Measurements from ENCODE around the gene ABCA9. TPM values are rescaled to one million over a fixed set of nuclear protein-coding genes. Genes with fewer than 3 reads are reported as not detected.

The ABCA9 gene, protein sequence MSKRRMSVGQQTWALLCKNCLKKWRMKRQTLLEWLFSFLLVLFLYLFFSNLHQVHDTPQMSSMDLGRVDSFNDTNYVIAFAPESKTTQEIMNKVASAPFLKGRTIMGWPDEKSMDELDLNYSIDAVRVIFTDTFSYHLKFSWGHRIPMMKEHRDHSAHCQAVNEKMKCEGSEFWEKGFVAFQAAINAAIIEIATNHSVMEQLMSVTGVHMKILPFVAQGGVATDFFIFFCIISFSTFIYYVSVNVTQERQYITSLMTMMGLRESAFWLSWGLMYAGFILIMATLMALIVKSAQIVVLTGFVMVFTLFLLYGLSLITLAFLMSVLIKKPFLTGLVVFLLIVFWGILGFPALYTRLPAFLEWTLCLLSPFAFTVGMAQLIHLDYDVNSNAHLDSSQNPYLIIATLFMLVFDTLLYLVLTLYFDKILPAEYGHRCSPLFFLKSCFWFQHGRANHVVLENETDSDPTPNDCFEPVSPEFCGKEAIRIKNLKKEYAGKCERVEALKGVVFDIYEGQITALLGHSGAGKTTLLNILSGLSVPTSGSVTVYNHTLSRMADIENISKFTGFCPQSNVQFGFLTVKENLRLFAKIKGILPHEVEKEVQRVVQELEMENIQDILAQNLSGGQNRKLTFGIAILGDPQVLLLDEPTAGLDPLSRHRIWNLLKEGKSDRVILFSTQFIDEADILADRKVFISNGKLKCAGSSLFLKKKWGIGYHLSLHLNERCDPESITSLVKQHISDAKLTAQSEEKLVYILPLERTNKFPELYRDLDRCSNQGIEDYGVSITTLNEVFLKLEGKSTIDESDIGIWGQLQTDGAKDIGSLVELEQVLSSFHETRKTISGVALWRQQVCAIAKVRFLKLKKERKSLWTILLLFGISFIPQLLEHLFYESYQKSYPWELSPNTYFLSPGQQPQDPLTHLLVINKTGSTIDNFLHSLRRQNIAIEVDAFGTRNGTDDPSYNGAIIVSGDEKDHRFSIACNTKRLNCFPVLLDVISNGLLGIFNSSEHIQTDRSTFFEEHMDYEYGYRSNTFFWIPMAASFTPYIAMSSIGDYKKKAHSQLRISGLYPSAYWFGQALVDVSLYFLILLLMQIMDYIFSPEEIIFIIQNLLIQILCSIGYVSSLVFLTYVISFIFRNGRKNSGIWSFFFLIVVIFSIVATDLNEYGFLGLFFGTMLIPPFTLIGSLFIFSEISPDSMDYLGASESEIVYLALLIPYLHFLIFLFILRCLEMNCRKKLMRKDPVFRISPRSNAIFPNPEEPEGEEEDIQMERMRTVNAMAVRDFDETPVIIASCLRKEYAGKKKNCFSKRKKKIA (N-terminal part only)
- 10 to 100 TPM in 2 of 4 donors, 1 to 10 TPM in 2; 5.8 to 23.8 (median 13.9) TPM for total RNA-seq

- WGBS, 2 donors (ENCODE audit: low coverage in 1 of 2) = 43 to 45% methylated on average over 2 of the region's 2 CpGs
Observed at GRCh38 chr17:69060822-69061221, at the start of gene ABCA9. TSS of gene ABCA9 (minus strand) at chr17:69060927. CDS start at chr17:69051126, 9,801 bp downstream.

DNA sequence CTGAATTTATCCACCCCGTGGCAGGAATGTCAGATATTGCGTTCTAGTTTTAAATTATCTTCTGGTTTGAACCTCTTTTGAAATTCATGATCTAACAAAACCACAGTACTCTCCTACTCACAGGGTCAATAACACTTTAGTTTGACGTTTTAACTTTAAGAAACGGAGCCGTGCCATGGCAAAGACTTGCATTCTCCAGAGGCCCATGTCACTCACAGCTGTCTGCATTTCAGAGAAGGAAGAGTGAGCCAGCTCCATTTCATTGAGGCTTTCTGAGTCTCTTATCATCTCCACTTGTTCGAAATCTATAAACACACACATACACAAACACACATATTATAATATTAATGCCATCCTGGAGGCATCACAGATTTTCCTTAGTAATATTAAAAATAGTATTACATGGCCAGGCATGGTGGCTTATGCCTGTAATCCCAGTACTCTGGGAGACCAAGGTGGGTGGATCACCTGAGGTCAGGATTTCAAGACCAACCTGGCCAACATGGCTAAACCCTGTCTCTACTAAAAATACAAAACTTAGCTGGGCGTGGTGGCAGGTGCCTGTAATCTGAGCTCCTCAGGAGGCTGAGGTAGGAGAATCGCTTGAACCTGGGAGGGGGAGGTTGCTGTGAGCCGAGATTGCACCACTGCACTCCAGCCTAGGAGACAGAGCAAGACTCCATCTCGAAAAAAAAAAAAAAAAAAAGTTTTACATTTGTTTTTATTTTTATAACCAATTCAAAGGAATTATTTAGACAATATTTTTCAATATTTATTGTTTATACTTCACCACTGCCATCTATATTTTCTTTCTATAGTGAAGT is 45.4 kb upstream of the ABCA9 start:
- Histone ChIP-seq H3K27ac (no peak overlapping the region), H3K36me3 (no peaks in the 10 kb centered on the region), H3K4me3 (no peak overlapping the region), H3K9me3 (no peaks in the 10 kb centered on the region), H3K27me3 (no peaks in the 10 kb centered on the region), H3K4me1 (no peaks in the 10 kb centered on the region)
- intact Hi-C loops (cut with DNase I; ENCODE audit: low total_unique reads) = no loop called here
- in situ Hi-C loops (cut with MboI; ENCODE audit: low pct_ligation_motif_present in 1 of 4, low pct_unique_long_range_greater_than_20kb in 1 of 4, low sequenced_read_pairs in 3 of 4) = no loop called here
- DNase-seq = no peak
- TF ChIP-seq POLR2A (IDR thresholded peaks at IDR 0.05) (no peak), POLR2AphosphoS5 (IDR thresholded peaks at IDR 0.05) (no peak), CTCF (IDR thresholded peaks at IDR 0.05) (no peak), EP300 (IDR thresholded peaks at IDR 0.05; ENCODE audit: low read depth) (no peak)
- 85 to 87% methylated on average over 7 to 10 of the region's 10 CpGs for WGBS, 2 donors (ENCODE audit: low coverage in 1 of 2)

More at GRCh38 chr17:69060822-69061221, at the start of gene ABCA9:
- no peaks in the 10 kb centered on the region for H3K36me3 ChIP-seq
- in situ Hi-C loops (cut with MboI; ENCODE audit: low pct_ligation_motif_present in 1 of 4, low pct_unique_long_range_greater_than_20kb in 1 of 4, low sequenced_read_pairs in 3 of 4) = no loop called here
- TF ChIP-seq POLR2AphosphoS5 (IDR thresholded peaks at IDR 0.05) (peak in 1 of 3 donors; percentile 30), CTCF (IDR thresholded peaks at IDR 0.05) (no peak), EP300 (IDR thresholded peaks at IDR 0.05; ENCODE audit: low read depth) (no peak), POLR2A (IDR thresholded peaks at IDR 0.05) (no peak)
- H3K27me3 ChIP-seq = no peaks in the 10 kb centered on the region
- no peak for DNase-seq
- H3K4me3 ChIP-seq = no peak within 1 kb of the TSS
- intact Hi-C loops (cut with DNase I; ENCODE audit: low total_unique reads) = no loop called here
- H3K9me3 ChIP-seq = no peaks in the 10 kb centered on the region
- peak within 1 kb of the TSS; percentile 1 to 37 (median 20) for H3K27ac ChIP-seq
- H3K4me1 ChIP-seq = peaks cover 0 to 16% (median 0%) of the 10 kb centered on the region in 4 donors

GRCh38 chr17:69103557-69104233 is 43.0 kb upstream of the ABCA9 start:
- no peak for TF ChIP-seq POLR2AphosphoS5 (IDR thresholded peaks at IDR 0.05)
- no peak for TF ChIP-seq EP300 (IDR thresholded peaks at IDR 0.05; ENCODE audit: low read depth)
- no peak for TF ChIP-seq POLR2A (IDR thresholded peaks at IDR 0.05)
- TF ChIP-seq CTCF (IDR thresholded peaks at IDR 0.05) = no peak
- in situ Hi-C loops (cut with MboI; ENCODE audit: low pct_ligation_motif_present in 1 of 4, low pct_unique_long_range_greater_than_20kb in 1 of 4, low sequenced_read_pairs in 3 of 4) = no loop called here
- Histone ChIP-seq H3K27ac (no peak overlapping the region), H3K9me3 (no peaks in the 10 kb centered on the region), H3K4me3 (no peak overlapping the region), H3K4me1 (no peaks in the 10 kb centered on the region), H3K27me3 (no peaks in the 10 kb centered on the region), H3K36me3 (no peaks in the 10 kb centered on the region)
- intact Hi-C loops (cut with DNase I; ENCODE audit: low total_unique reads) = no loop called here
- WGBS, 2 donors (ENCODE audit: low coverage in 1 of 2) = 85 to 86% methylated on average over 9 of the region's 9 CpGs
- DNase-seq = no peak

Data from transverse colon (tissue), 4 donors.